Testis (tissue), 2 donors: Measurements from ENCODE around the gene RILPL2.

Experiments
- POLR2A ChIP-seq: fragments of 450-650 bp; IDR thresholded peaks from one replicate; pipeline ENCODE4 v1.6.1; 2017; ENCODE audit warnings: antibody characterized with exemption, mild to moderate bottlenecking, moderate library complexity
- TF ChIP-seq, protein P1 (sequence below), 3 experiments: fragments of 450-650 bp in 2 of 3; fragments of 200-600 bp in 1 of 3; sonication (generic) in 1 of 3; IDR thresholded peaks; one replicate each; pipeline ENCODE4 v1.5.1; 2016 to 2019; ENCODE audit warnings: antibody characterized with exemption in 3 of 3, mild to moderate bottlenecking in 2 of 3, moderate library complexity in 1 of 3

- TF ChIP-seq, protein P1, sequence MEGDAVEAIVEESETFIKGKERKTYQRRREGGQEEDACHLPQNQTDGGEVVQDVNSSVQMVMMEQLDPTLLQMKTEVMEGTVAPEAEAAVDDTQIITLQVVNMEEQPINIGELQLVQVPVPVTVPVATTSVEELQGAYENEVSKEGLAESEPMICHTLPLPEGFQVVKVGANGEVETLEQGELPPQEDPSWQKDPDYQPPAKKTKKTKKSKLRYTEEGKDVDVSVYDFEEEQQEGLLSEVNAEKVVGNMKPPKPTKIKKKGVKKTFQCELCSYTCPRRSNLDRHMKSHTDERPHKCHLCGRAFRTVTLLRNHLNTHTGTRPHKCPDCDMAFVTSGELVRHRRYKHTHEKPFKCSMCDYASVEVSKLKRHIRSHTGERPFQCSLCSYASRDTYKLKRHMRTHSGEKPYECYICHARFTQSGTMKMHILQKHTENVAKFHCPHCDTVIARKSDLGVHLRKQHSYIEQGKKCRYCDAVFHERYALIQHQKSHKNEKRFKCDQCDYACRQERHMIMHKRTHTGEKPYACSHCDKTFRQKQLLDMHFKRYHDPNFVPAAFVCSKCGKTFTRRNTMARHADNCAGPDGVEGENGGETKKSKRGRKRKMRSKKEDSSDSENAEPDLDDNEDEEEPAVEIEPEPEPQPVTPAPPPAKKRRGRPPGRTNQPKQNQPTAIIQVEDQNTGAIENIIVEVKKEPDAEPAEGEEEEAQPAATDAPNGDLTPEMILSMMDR (IDR thresholded peaks at IDR 0.05), result no peak
- no peak for TF ChIP-seq POLR2A
These were observed 33.5 kb upstream of the RILPL2 start for GRCh38 chr12:123469978-123470377.
